Measurements from ENCODE around the gene IP6K3.
A peak's percentile ranks its signal among the peaks of the same experiment; 100 is the strongest.

IP6K3 gene

DNA sequence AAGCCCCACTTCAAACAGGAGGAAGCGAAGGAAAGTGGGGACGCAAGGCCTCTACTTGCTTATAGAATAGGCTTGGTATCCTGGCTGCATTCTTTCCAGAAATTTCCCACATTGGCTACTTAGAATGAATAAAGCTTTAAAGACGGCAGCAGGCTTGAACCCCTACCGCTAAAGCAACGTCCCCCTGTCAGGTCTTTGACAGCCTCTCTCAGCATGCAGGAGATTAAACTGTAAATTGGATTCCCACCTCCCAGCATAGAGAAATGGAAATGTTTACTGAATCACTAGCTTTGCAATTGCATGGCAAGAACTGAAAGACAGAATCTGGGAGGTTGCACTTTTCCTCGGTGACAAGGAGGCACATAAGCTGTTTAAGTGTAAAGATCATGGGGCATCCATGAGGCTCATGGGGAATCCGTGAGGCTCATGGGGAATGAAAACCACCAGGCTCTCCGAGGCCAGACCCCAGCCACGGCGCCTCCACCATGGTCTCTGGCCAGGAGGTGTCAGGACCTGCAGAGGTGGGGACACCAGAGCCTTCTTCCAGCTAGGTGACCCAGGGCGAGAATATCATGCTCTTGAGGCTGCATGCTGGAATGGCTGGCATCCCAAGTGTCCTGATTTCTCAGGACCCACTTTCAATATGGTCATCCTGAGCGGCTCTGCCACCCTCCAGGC is 31.9 kb upstream of the IP6K3 start:
- Histone ChIP-seq H3K4me1 (ENCODE audit: control insufficient read depth in 5 of 5, insufficient read depth in 5 of 5, low read length in 5 of 5) (peaks cover 3 to 21% (median 7%) of the 10 kb centered on the region in 5 donors), H3K4me3 (ENCODE audit: low read depth in 1 of 5, low read length in 5 of 5) (no peak overlapping the region), H3K9me3 (ENCODE audit: control insufficient read depth in 5 of 5, low read length in 5 of 5) (no peaks in the 10 kb centered on the region), H3K27ac (ENCODE audit: low read depth, low read length) (no peak overlapping the region), H3K36me3 (ENCODE audit: control insufficient read depth in 5 of 5, insufficient read depth in 5 of 5, low read length in 5 of 5) (peaks cover 7 to 97% (median 91%) of the 10 kb centered on the region in 5 donors), H3K27me3 (ENCODE audit: control insufficient read depth in 5 of 5, insufficient read depth in 4 of 5, low read length in 5 of 5) (no peaks in the 10 kb centered on the region), H3K9ac (ENCODE audit: low read length in 5 of 5) (no peak overlapping the region)

DNA sequence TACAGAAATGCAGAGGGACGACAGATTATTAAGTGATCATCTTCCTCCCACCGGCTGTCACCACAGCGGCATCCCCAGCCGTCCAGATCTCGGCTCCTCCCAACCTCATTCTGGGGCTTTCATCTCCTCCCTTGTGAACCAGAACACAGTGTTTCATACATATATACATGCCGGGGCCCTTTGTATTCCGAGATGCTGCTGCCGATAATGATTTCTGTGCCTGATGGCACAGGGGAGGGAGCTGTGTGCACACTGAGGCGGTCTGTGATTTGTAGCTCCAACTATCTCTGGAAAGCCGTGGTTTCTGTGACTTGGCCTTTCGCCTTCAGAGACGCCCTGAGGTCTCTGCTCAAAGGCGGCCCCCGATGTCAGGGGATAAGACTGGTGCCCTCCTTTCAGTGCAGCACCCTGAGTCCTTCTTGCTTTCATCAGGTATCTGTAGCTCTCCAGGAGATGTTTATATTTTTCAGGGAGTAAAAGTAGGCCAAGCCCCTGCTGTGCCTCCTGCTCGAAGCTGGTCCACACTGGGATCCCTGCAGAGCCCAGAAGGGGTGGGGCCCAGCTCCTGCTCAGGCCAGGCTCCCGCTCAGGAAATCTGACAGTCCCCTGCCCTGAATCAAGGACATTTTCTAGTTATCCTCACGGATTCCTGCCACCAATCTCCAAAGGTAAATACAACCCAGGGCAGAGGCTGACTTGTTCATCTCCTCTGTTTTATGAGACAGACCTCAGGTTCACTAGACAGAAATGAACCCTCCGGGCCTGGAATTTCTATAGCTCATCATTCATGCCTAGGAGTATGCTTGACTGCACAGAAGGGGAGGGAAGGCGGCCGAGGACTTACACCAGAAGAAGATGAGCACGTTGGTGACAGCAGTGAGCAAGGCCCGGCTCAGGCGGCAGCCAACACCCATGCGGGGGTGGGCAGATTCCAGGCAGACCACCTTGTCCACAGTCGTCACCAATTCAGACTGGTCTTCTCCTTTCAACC is 31.0 kb upstream of the IP6K3 start:
- H3K27me3 ChIP-seq (ENCODE audit: control insufficient read depth in 5 of 5, insufficient read depth in 4 of 5, low read length in 5 of 5): no peaks in the 10 kb centered on the region
- H3K9me3 ChIP-seq (ENCODE audit: control insufficient read depth in 5 of 5, low read length in 5 of 5): no peaks in the 10 kb centered on the region
- no peak overlapping the region for H3K27ac ChIP-seq (ENCODE audit: low read depth, low read length)
- H3K4me3 ChIP-seq (ENCODE audit: low read depth in 1 of 5, low read length in 5 of 5): no peak overlapping the region
- no peak overlapping the region for H3K9ac ChIP-seq (ENCODE audit: low read length in 5 of 5)
- peaks cover 7 to 97% (median 91%) of the 10 kb centered on the region in 5 donors for H3K36me3 ChIP-seq (ENCODE audit: control insufficient read depth in 5 of 5, insufficient read depth in 5 of 5, low read length in 5 of 5)
- peaks cover 3 to 25% (median 8%) of the 10 kb centered on the region in 5 donors for H3K4me1 ChIP-seq (ENCODE audit: control insufficient read depth in 5 of 5, insufficient read depth in 5 of 5, low read length in 5 of 5)

- Histone ChIP-seq H3K4me3 (ENCODE audit: low read depth in 1 of 5, low read length in 5 of 5) (no peak overlapping the region), H3K4me1 (ENCODE audit: control insufficient read depth in 5 of 5, insufficient read depth in 5 of 5, low read length in 5 of 5) (peaks cover 0 to 30% (median 14%) of the 10 kb centered on the region in 5 donors), H3K9ac (ENCODE audit: low read length in 5 of 5) (no peak overlapping the region), H3K9me3 (ENCODE audit: control insufficient read depth in 5 of 5, low read length in 5 of 5) (no peaks in the 10 kb centered on the region), H3K36me3 (ENCODE audit: control insufficient read depth in 5 of 5, insufficient read depth in 5 of 5, low read length in 5 of 5) (peaks cover 7 to 95% (median 91%) of the 10 kb centered on the region in 5 donors), H3K27ac (ENCODE audit: low read depth, low read length) (no peak overlapping the region), H3K27me3 (ENCODE audit: control insufficient read depth in 5 of 5, insufficient read depth in 4 of 5, low read length in 5 of 5) (no peaks in the 10 kb centered on the region)
Observed at GRCh38 chr6:33776764-33777163, 30.1 kb upstream of the IP6K3 start.

DNA sequence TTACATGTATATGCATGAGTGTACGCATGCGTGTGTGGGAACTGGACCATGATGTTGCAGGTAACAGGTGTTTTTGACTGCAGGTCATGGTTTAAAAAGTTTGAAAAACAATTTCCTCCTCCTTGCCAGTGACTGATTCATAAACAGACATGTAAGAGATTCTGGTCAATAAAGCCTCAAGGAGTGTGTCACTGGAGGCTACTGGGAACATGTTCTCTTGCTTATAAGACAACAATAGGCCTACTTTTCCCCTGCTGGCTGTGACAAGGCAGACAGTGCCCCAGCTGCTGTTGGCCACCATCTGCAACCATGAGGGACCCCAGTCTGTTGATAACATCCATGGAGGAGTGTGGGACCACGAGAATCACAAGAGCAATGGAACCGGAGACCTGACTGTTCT is 29.5 kb upstream of the IP6K3 start:
- H3K4me1 ChIP-seq (ENCODE audit: control insufficient read depth in 5 of 5, insufficient read depth in 5 of 5, low read length in 5 of 5): peaks cover 0 to 28% (median 16%) of the 10 kb centered on the region in 5 donors
- H3K27ac ChIP-seq (ENCODE audit: low read depth, low read length): no peak overlapping the region
- H3K9ac ChIP-seq (ENCODE audit: low read length in 5 of 5): no peak overlapping the region
- no peaks in the 10 kb centered on the region for H3K9me3 ChIP-seq (ENCODE audit: control insufficient read depth in 5 of 5, low read length in 5 of 5)
- peaks cover 7 to 89% (median 86%) of the 10 kb centered on the region in 5 donors for H3K36me3 ChIP-seq (ENCODE audit: control insufficient read depth in 5 of 5, insufficient read depth in 5 of 5, low read length in 5 of 5)
- H3K27me3 ChIP-seq (ENCODE audit: control insufficient read depth in 5 of 5, insufficient read depth in 4 of 5, low read length in 5 of 5): no peaks in the 10 kb centered on the region
- H3K4me3 ChIP-seq (ENCODE audit: low read depth in 1 of 5, low read length in 5 of 5): no peak overlapping the region

GRCh38 chr6:33774774-33775173 is 28.1 kb upstream of the IP6K3 start:
- no peaks in the 10 kb centered on the region for H3K27me3 ChIP-seq (ENCODE audit: control insufficient read depth in 5 of 5, insufficient read depth in 4 of 5, low read length in 5 of 5)
- H3K36me3 ChIP-seq (ENCODE audit: control insufficient read depth in 5 of 5, insufficient read depth in 5 of 5, low read length in 5 of 5): peaks cover 7 to 75% (median 72%) of the 10 kb centered on the region in 5 donors
- peak overlapping the region in 1 of 5 donors; percentile 28 for H3K9ac ChIP-seq (ENCODE audit: low read length in 5 of 5)
- no peak overlapping the region for H3K27ac ChIP-seq (ENCODE audit: low read depth, low read length)
- H3K9me3 ChIP-seq (ENCODE audit: control insufficient read depth in 5 of 5, low read length in 5 of 5): no peaks in the 10 kb centered on the region
- H3K4me3 ChIP-seq (ENCODE audit: low read depth in 1 of 5, low read length in 5 of 5): no peak overlapping the region
- peaks cover 2 to 30% (median 28%) of the 10 kb centered on the region in 5 donors for H3K4me1 ChIP-seq (ENCODE audit: control insufficient read depth in 5 of 5, insufficient read depth in 5 of 5, low read length in 5 of 5)

- Histone ChIP-seq H3K36me3 (ENCODE audit: control insufficient read depth in 5 of 5, insufficient read depth in 5 of 5, low read length in 5 of 5) (peaks cover 3 to 57% (median 54%) of the 10 kb centered on the region in 5 donors), H3K9ac (ENCODE audit: low read length in 5 of 5) (no peak overlapping the region), H3K27me3 (ENCODE audit: control insufficient read depth in 5 of 5, insufficient read depth in 4 of 5, low read length in 5 of 5) (peaks cover 0 to 3% (median 0%) of the 10 kb centered on the region in 5 donors), H3K9me3 (ENCODE audit: control insufficient read depth in 5 of 5, low read length in 5 of 5) (no peaks in the 10 kb centered on the region), H3K4me1 (ENCODE audit: control insufficient read depth in 5 of 5, insufficient read depth in 5 of 5, low read length in 5 of 5) (peaks cover 2 to 37% (median 31%) of the 10 kb centered on the region in 5 donors), H3K4me3 (ENCODE audit: low read depth in 1 of 5, low read length in 5 of 5) (no peak overlapping the region), H3K27ac (ENCODE audit: low read depth, low read length) (no peak overlapping the region)
Observed at GRCh38 chr6:33772902-33773472, 26.3 kb upstream of the IP6K3 start.

GRCh38 chr6:33772082-33772830 is 25.6 kb upstream of the IP6K3 start:
- H3K4me1 ChIP-seq (ENCODE audit: control insufficient read depth in 5 of 5, insufficient read depth in 5 of 5, low read length in 5 of 5): peaks cover 2 to 44% (median 31%) of the 10 kb centered on the region in 5 donors
- peaks cover 3 to 50% (median 47%) of the 10 kb centered on the region in 5 donors for H3K36me3 ChIP-seq (ENCODE audit: control insufficient read depth in 5 of 5, insufficient read depth in 5 of 5, low read length in 5 of 5)
- H3K27me3 ChIP-seq (ENCODE audit: control insufficient read depth in 5 of 5, insufficient read depth in 4 of 5, low read length in 5 of 5): peaks cover 0 to 3% (median 0%) of the 10 kb centered on the region in 5 donors
- H3K9me3 ChIP-seq (ENCODE audit: control insufficient read depth in 5 of 5, low read length in 5 of 5): peaks cover 0 to 1% (median 0%) of the 10 kb centered on the region in 5 donors
- peak overlapping the region in 2 of 5 donors; percentile 23 to 34 for H3K4me3 ChIP-seq (ENCODE audit: low read depth in 1 of 5, low read length in 5 of 5)
- peak overlapping the region in 2 of 5 donors; percentile 42 to 53 for H3K9ac ChIP-seq (ENCODE audit: low read length in 5 of 5)
- peak overlapping the region; percentile 9 for H3K27ac ChIP-seq (ENCODE audit: low read depth, low read length)

- H3K27ac ChIP-seq (ENCODE audit: low read depth, low read length): peak overlapping the region; percentile 27
- peaks cover 0 to 5% (median 0%) of the 10 kb centered on the region in 5 donors for H3K9me3 ChIP-seq (ENCODE audit: control insufficient read depth in 5 of 5, low read length in 5 of 5)
- H3K4me3 ChIP-seq (ENCODE audit: low read depth in 1 of 5, low read length in 5 of 5): peak overlapping the region in 4 of 5 donors; percentile 12 to 36 (median 28)
- peak overlapping the region in 3 of 5 donors; percentile 34 to 53 (median 42) for H3K9ac ChIP-seq (ENCODE audit: low read length in 5 of 5)
- peaks cover 2 to 47% (median 31%) of the 10 kb centered on the region in 5 donors for H3K4me1 ChIP-seq (ENCODE audit: control insufficient read depth in 5 of 5, insufficient read depth in 5 of 5, low read length in 5 of 5)
- peaks cover 3 to 42% (median 38%) of the 10 kb centered on the region in 5 donors for H3K36me3 ChIP-seq (ENCODE audit: control insufficient read depth in 5 of 5, insufficient read depth in 5 of 5, low read length in 5 of 5)
- peaks cover 0 to 3% (median 0%) of the 10 kb centered on the region in 5 donors for H3K27me3 ChIP-seq (ENCODE audit: control insufficient read depth in 5 of 5, insufficient read depth in 4 of 5, low read length in 5 of 5)
Observed at GRCh38 chr6:33771146-33772081, 24.7 kb upstream of the IP6K3 start.

All from subcutaneous abdominal adipose tissue (tissue), 5 donors.